Limb (tissue), 2 donors: ENCODE results near the gene CTSS.
A peak's percentile ranks its signal among the peaks of the same experiment; 100 is the strongest.
"Not testable (repeated sequence)": the region's sequence is repeated elsewhere in the genome, so short reads cannot be mapped to it uniquely, and the experiment has no call there.

Experiments
- DNase-seq, 2 donors: peaks; one replicate each; pipeline ENCODE4 v3.0.0-alpha.2; 2016; ENCODE audit errors: extremely low spot score in 2 of 2

Gene CTSS

GRCh38 chr1:150765296-150765976, at the start of gene CTSS:
CTSS (minus strand) TSS chr1:150765778; CDS start chr1:150764763, 1,015 bp downstream.
- peak in 1 of 2 donors; percentile 34 for DNase-seq

DNA sequence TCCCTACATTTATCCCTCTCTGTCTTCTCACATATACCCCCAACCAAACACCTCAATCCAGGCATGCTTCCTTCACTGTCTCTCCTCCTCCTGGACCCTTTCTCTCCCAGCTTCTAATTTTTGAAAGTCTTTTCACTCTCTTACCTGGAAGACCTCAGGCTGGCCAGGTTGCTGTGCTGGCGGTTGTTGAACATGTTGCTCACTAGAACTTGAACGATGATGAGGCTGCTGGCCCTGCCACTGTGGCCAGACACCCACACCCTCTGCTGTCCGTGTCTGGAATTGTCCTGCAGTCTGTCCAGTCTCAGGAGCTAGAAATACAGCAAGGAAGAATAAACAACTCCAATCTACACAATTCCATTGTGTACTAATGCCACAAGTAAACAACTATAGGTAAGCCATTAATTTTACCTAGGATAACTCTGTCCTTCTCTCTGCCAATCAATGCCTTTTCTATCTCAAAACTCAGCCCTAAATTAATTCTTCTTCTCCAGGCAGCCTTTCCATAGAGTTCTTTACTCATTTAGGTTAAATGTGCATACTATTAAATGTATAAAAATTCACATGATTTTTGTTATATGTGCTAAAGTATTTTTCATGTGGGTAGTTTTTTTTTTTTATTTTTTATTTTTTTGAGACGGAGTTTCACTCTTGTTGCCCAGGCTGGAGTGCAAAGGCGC, 47.6 kb upstream of the CTSS start:
- peak; percentile 20 to 55 for DNase-seq

DNA sequence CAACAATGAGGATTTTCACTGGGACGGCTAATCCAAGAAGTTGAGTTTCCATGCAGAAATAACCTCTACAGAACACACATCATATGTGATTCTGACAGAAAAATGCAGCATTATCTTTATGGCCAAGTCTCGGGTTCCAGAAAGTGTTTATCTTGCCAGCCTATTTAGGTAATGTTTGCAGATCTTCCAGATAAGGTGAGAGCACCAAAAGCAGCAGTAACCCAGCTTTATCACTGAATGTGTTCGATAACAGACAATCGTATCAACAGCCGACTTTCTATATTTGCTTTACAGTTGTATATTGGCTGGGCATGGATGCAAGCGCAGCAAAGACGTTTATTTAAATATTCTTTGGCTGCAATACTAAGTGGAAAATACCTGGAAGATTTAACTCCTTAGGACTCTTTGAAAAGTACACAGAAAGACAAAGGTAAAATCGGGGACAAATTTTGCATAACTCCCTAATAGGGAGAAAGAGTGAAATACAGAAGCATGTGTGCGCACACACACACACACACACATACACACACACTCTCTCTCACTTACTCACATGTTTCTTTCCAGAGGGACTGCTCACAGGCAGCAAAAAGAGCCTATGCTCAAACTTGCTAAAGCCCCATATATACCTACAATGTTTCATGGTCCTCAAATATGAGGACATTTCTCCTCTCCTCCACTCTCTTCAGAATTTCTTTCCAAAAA, 45.5 kb upstream of the CTSS start:
- no peak for DNase-seq

- DNase-seq: no peak
These were observed 44.1 kb upstream of the CTSS start for GRCh38 chr1:150809651-150810050.

DNA sequence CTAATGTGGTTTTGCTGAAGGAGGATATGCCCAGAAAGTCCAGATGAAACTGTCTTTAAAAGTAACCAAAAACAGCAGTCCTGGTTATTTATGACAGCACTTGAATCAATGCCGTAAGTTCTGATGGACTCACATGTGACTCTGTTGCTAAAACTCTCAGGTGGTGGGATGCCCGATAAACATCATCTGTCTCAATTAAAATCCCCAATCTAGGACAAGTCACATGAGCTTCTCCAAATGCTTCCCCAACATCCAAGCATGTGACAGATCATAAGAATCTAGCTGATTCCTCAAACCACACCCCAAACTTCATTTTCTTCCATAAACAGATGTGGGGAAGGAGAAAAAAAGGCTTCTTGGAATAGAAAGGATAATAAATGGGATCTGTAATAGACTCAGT, 43.3 kb upstream of the CTSS start:
- peak in 1 of 2 donors; percentile 5 for DNase-seq

DNA sequence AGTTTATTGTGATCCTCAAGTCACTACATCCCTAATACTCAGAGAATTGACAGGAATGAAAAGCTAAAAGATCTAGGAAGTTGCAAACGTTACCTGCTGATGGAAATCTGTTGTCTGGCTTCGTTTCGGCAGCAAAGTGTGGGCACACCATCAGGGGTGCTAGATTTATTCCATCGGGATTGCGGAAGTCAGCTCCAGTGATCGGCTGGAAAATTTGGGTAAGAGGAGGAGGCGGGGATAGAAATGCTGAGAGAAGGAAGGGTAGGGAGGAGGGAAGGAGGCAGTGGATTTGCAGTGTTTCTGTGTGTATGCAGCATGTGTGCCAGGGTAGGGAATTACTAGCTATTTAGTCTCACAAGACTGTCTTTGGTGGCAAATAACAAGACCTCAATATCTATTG, 42.5 kb upstream of the CTSS start, which contains the start of gene CTSK:
CTSK (minus strand) TSS at position 140 of the 400 bp plus-strand sequence. CDS start 1,455 bp downstream, outside the sequence.
- DNase-seq: peak; percentile 32 to 44

DNA sequence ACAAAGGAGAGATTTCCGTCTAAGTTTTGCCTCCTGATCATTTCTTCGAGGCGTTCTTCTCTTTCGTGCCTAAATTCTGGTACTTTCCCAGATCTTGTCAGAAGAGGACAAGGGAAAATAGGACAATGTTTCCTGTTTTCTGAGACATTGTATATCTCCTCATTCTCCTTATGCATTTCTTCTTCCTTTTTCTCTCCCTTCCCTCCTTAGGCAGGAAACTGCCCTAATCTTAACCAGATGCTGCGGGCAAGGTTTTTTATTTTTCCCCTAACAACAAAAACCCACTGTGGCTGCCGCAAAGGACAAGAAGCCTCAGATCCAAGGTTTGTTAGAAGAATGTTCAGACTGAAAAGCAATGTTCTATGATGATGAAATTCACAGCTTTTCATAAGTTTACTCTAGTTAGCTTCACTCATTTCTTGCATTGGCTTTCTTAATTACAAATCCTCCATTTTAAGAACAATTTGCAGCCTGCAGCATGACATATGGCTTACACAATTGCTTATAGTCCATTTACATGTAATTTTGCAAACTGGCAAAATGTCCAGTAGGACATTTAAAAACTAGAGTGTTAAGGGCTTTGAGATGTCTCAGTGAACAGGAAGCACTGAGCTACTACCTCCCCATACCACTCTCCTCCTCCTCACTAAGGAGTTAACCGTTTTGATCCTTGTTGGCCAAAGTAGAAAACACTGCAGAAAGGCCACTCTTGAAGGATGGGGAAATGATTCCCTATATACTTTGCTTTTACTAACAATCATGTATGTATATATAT, 41.9 kb upstream of the CTSS start:
- peak in 1 of 2 donors; percentile 3 for DNase-seq

DNA sequence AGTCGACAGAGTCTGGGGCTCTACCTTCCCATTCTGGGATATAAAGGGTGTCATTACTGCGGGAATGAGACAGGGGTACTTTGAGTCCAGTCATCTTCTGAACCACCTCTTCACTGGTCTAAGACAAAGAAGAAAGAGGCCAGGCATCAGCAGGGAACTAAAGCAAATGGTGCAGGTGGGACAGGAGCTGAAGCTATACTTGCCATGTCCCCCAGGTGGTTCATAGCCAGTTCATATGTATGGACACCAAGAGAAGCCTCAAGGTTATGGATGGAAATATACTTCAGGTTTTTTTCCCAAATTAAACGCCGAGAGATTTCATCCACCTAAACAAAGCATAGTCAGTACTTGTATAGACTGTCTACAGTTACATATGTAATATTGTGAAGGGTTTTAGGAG, 40.3 kb upstream of the CTSS start:
- no peak for DNase-seq

- no peak for DNase-seq
These were observed 39.1 kb upstream of the CTSS start for GRCh38 chr1:150804671-150805070.

DNA sequence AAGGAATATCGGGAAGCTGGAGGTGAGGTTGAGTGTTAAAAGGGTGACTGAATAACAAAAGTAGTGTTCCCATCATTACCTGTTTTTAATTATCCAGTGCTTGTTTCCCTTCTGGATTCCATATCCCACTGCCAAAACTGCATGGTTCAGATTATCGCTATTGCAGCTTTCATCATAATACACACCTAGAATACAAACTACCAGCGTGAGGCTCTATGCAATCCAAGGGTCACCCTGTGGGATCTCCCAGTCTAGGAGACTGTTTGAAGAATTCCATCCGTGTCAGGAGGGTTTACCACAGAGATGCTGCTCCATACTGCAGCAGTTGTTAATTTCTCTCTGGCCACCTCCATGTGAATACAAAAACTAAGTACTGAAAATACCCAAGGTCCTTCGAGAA, 33.5 kb upstream of the CTSS start:
- DNase-seq: no peak

GRCh38 chr1:150798525-150798924, 32.9 kb upstream of the CTSS start:
- no peak for DNase-seq

GRCh38 chr1:150796374-150796773, 30.8 kb upstream of the CTSS start:
- DNase-seq: no peak

- DNase-seq: not testable (repeated sequence)
These were observed 28.2 kb upstream of the CTSS start for GRCh38 chr1:150793778-150794177.

GRCh38 chr1:150793221-150793620, 27.6 kb upstream of the CTSS start:
- no peak for DNase-seq

DNA sequence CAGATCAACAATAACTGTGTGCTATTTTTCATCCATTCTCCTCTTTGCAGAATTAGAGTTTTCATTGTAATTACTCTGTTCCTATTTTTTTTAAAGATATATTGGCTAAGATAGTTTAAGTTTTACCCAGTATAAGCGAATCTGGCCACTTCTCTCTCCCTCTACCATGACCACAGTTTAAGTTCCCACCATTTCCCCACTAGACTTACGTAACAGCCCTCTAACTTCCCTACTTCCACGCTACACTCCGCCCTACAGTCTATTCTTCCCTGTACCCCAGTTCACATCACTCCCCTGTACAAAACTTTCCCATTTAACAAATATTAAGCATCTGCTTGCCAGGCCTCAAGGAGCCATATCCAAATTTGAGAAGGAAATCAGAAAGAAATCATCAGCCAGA, 26.0 kb upstream of the CTSS start:
- no peak for DNase-seq

DNA sequence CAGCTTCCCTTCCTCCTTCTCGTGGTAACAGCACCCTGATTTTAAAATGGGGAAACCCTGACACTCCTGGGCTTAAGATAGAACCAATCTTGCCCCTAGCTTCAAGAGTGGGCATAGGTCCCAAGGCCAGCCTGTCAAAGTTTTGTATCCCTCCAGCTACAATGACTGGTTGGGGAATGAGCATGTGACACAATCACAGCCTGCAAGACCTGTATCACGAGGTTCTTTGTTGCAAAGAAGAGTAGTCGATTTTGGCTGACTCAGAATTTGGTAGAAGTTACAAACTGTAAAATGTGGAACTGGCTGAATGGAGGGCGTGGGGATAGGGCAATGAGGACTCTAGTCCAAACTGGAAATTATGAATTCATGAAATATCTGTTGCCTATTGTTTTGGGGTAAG, 23.8 kb upstream of the CTSS start:
- DNase-seq: no peak

- no peak for DNase-seq
These were observed 23.4 kb upstream of the CTSS start for GRCh38 chr1:150788946-150789345.

- DNase-seq: no peak
These were observed 21.9 kb upstream of the CTSS start for GRCh38 chr1:150787455-150787854.

GRCh38 chr1:150780510-150780909, 14.9 kb upstream of the CTSS start:
- DNase-seq: no peak

- DNase-seq: no peak
These were observed 12.8 kb upstream of the CTSS start for GRCh38 chr1:150778409-150778808.

GRCh38 chr1:150777544-150777943, 12.0 kb upstream of the CTSS start:
- DNase-seq: no peak
